Stimulated activated naive B cell treated with anti-CD40 and anti-IgM and Interleukin-4, amounts not matched to agents 10 μg/mL and 1 μg/mL and 100 μg/mL, for 72 hours (primary cell): ENCODE data around the gene EXOC7.

Experiments used
- ATAC-seq, 2 donors: fragments of 150-1000 bp; cut with Tn5 transposase; replicated peaks; 2 replicates each; pipeline ENCODE4 v1.10.0; 2021; ENCODE audit warnings: moderate library complexity in 1 of 2
- DNase-seq: peaks from one replicate; pipeline ENCODE4 v3.0.0; 2021
- H3K27ac Mint-ChIP-seq: one replicate; pipeline ENCODE4 v1.8.0; 2022; ENCODE audit warnings: mild to moderate bottlenecking, mixed read lengths
- H3K27me3 Mint-ChIP-seq, 2 donors: one replicate each; pipeline ENCODE4 v1.8.0; 2022; ENCODE audit warnings: mixed read lengths in 2 of 2
- H3K36me3 Mint-ChIP-seq, 2 donors: one replicate each; pipeline ENCODE4 v1.8.0; 2022; ENCODE audit warnings: mixed read lengths in 2 of 2, mild to moderate bottlenecking in 1 of 2
- H3K4me1 Mint-ChIP-seq, 2 donors: one replicate each; pipeline ENCODE4 v1.8.0; 2022; ENCODE audit warnings: mixed read lengths in 2 of 2, mild to moderate bottlenecking in 1 of 2
- H3K4me3 Mint-ChIP-seq, 2 donors: one replicate each; pipeline ENCODE4 v1.8.0; 2022; ENCODE audit warnings: mild to moderate bottlenecking in 2 of 2, mixed read lengths in 2 of 2, moderate library complexity in 1 of 2
- H3K9me3 Mint-ChIP-seq, 2 donors: one replicate each; pipeline ENCODE4 v1.8.0; 2022; ENCODE audit warnings: mixed read lengths in 2 of 2, mild to moderate bottlenecking in 1 of 2

Gene EXOC7

DNA sequence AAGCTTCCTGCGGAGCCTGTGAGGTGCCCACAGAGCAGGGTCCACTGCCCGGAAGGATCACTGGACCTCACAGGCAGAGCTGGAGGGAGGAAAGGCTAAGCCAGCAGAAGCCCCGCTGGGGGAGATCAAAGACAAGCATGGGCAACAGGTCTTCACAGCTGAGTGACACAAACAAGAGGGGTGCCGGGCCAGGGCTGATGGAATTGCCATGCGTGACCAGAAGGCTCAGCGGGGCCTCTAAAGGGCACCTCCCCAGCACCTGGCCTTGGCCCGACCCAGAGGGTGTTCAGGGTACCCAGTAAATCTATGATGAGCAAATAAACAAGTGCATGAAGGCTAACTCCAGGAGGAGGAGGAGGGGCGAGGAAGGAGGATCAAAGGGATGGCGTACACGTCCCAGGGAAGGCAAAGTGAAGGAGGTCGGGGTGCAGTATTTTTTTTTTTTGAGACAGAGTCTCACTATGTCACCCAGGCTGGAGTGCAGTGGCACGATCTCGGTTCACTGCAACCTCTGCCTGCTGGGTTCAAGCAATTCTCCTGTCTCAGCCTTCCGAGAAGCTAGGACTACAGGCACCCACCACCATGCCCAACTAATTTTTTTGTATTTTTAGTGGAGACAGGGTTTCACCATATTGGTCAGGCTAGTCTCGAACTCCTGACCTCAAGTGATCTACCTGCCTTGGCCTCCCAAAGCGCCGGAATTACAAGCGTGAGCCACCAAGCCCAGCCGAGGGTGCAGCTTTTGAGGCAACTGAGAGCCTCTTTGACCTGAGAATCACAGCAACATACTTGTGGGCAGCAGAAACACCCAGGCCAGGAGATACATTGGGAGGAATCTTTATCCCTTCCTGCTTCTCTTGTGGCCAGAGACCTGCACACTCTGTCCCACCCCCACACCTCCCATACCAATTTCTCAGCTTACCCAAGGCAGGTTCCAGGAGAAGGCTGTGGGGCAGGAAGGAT is 16.1 kb upstream of the EXOC7 start:
- ATAC-seq (no peak), DNase-seq (no peak)
- no peaks in the 10 kb centered on the region for H3K27me3 Mint-ChIP-seq
- H3K27ac Mint-ChIP-seq = no peak overlapping the region
- peaks cover 26 to 37% of the 10 kb centered on the region in 2 donors for H3K4me1 Mint-ChIP-seq
- H3K36me3 Mint-ChIP-seq = peaks cover 0 to 4% of the 10 kb centered on the region in 2 donors
- peaks cover 0 to 4% of the 10 kb centered on the region in 2 donors for H3K9me3 Mint-ChIP-seq
- no peak overlapping the region for H3K4me3 Mint-ChIP-seq

DNA sequence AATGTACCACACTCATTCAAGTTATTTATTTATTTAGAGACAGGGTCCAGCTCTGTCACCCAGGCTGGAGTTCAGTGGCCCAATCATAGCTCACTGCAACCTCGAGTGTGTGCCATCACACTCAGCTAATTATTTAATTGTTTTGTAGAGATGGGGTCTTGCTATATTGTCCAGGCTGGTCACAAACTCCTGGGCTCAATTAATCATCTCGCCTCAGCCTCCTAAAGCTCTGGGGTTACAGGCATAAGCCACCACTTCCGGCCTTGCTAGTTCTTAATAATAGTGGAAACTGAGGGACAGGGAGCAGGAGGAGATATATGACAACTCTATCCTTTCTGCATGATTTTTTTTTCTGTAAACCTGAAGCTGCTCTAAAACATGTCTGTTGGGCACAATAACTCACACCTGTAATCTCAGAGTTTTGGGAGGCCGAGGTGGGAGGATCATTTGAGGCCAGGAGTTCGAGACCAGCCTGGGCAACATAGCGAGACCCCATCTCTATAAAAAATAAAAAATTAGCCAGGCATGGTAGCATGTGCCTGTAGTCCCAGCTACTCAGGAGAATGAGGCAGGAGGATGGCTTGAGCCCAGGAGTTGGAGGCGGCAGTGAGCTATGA is 11.7 kb upstream of the EXOC7 start:
- H3K27ac Mint-ChIP-seq = no peak overlapping the region
- DNase-seq = no peak
- H3K4me3 Mint-ChIP-seq = no peak overlapping the region
- H3K36me3 Mint-ChIP-seq = peaks cover 4 to 6% of the 10 kb centered on the region in 2 donors
- peaks cover 5% of the 10 kb centered on the region in 2 donors for H3K27me3 Mint-ChIP-seq
- ATAC-seq = no peak
- peaks cover 4 to 7% of the 10 kb centered on the region in 2 donors for H3K4me1 Mint-ChIP-seq
- H3K9me3 Mint-ChIP-seq = peaks cover 4 to 5% of the 10 kb centered on the region in 2 donors

GRCh38 chr17:76111956-76112355 is 8.4 kb upstream of the EXOC7 start:
- Mint-ChIP-seq H3K36me3 (peaks cover 4 to 6% of the 10 kb centered on the region in 2 donors), H3K9me3 (peaks cover 4 to 5% of the 10 kb centered on the region in 2 donors), H3K4me1 (no peaks in the 10 kb centered on the region), H3K27me3 (peaks cover 5% of the 10 kb centered on the region in 2 donors), H3K27ac (no peak overlapping the region), H3K4me3 (no peak overlapping the region)
- ATAC-seq (no peak), DNase-seq (no peak)

GRCh38 chr17:76107509-76107908 is 3.9 kb upstream of the EXOC7 start:
- no peak for ATAC-seq
- H3K4me3 Mint-ChIP-seq = no peak overlapping the region
- H3K36me3 Mint-ChIP-seq = peaks cover 0 to 1% of the 10 kb centered on the region in 2 donors
- no peaks in the 10 kb centered on the region for H3K27me3 Mint-ChIP-seq
- H3K9me3 Mint-ChIP-seq = no peaks in the 10 kb centered on the region
- peaks cover 6 to 7% of the 10 kb centered on the region in 2 donors for H3K4me1 Mint-ChIP-seq
- H3K27ac Mint-ChIP-seq = no peak overlapping the region
- DNase-seq = no peak

DNA sequence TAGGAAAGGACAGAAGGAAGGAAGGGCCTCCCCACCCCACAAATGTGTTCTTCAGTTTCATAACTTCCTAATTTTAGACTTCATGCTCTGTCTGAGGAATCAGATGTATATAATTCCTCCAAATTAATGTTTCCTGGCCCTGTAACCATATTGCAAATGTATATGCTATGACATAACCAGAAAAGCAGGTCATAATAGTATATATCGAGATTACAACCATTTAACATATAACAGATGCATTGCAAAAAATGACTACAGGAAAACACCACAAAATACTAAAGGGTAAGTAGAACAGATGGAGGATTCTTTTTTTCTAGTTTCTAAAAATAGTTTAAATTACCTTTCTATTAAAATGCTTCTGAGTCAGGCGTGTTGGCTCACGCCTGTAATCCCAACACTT is 3.1 kb upstream of the EXOC7 start:
- H3K4me3 Mint-ChIP-seq = no peak overlapping the region
- no peak overlapping the region for H3K27ac Mint-ChIP-seq
- no peaks in the 10 kb centered on the region for H3K27me3 Mint-ChIP-seq
- ATAC-seq (no peak), DNase-seq (no peak)
- peaks cover 9 to 10% of the 10 kb centered on the region in 2 donors for H3K4me1 Mint-ChIP-seq
- peaks cover 2 to 3% of the 10 kb centered on the region in 2 donors for H3K36me3 Mint-ChIP-seq
- H3K9me3 Mint-ChIP-seq = no peaks in the 10 kb centered on the region

GRCh38 chr17:76104896-76105231 is 1.3 kb upstream of the EXOC7 start:
- H3K9me3 Mint-ChIP-seq = no peaks in the 10 kb centered on the region
- peak overlapping the region; percentile 93 to 99 for H3K4me3 Mint-ChIP-seq
- no peaks in the 10 kb centered on the region for H3K27me3 Mint-ChIP-seq
- H3K27ac Mint-ChIP-seq = peak overlapping the region; percentile 73
- peaks cover 12 to 18% of the 10 kb centered on the region in 2 donors for H3K4me1 Mint-ChIP-seq
- no peak for ATAC-seq
- no peak for DNase-seq
- H3K36me3 Mint-ChIP-seq = peaks cover 11 to 14% of the 10 kb centered on the region in 2 donors

DNA sequence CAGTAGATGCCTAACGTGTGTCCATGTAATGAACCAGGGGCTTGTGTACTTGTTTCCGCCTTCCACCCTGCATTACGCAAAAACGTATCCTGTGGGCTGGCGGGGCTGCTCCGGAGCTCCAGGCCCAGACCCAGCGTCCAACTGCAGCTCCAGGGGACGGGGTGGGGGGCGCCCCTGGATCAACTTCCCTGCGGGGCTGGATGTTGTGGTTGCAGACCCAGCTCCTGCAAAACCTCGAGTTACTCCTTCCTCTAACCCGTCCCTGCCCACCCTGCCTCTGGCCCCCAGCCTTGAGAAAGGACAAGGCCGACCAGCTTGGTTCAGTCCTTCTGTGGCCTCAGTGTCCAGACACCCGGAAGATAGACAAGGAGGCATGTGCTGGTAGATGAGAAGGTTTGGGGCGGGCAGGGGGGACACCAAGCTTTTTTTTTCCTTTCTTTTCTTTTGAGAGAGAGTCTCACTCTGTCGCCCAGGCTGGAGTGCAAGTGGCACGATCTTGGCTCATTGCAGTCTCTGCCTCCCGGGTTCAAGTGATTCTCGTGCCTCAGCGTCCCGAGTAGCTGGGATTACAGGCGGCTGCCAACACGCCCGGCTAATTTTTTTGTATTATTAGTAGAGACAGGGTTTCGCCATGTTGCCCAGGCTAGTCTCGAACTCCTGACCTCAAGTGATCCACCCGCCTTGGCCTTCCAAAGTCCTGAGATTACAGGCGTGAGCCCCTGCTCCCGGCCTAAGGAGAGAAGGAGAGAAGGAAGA is 731 bp upstream of the EXOC7 start:
- DNase-seq (no peak), ATAC-seq (no peak)
- peaks cover 12 to 18% of the 10 kb centered on the region in 2 donors for H3K4me1 Mint-ChIP-seq
- H3K9me3 Mint-ChIP-seq = no peaks in the 10 kb centered on the region
- H3K36me3 Mint-ChIP-seq = peaks cover 14 to 15% of the 10 kb centered on the region in 2 donors
- H3K4me3 Mint-ChIP-seq = peak overlapping the region; percentile 93 to 99
- no peaks in the 10 kb centered on the region for H3K27me3 Mint-ChIP-seq
- peak overlapping the region; percentile 73 for H3K27ac Mint-ChIP-seq

DNA sequence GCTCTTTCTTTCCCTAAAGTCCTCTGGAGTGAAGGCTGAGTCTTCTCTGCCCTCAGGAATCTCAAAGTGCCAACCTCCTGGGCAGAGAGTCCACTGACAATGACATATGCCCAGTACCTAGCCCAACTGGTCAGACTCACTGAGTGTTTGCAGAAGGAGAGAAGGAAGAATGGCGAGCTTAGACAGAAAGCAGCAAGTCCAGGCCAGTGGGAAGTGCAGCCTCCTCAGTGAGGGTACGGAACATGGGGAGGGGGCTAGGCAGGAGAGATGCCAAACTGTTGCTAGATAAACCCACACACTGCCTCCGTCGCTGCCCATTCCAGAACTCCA is 678 bp downstream of the EXOC7 start:
- H3K27ac Mint-ChIP-seq = peak overlapping the region; percentile 96
- peaks cover 12 to 18% of the 10 kb centered on the region in 2 donors for H3K4me1 Mint-ChIP-seq
- ATAC-seq (no peak), DNase-seq (no peak)
- peaks cover 19 to 21% of the 10 kb centered on the region in 2 donors for H3K36me3 Mint-ChIP-seq
- H3K27me3 Mint-ChIP-seq = no peaks in the 10 kb centered on the region
- H3K9me3 Mint-ChIP-seq = no peaks in the 10 kb centered on the region
- peak overlapping the region; percentile 93 to 99 for H3K4me3 Mint-ChIP-seq

- Mint-ChIP-seq H3K4me1 (peaks cover 10 to 18% of the 10 kb centered on the region in 2 donors), H3K27me3 (no peaks in the 10 kb centered on the region), H3K36me3 (peaks cover 34 to 55% of the 10 kb centered on the region in 2 donors), H3K9me3 (no peaks in the 10 kb centered on the region), H3K27ac (no peak overlapping the region), H3K4me3 (no peak overlapping the region)
- no peak for ATAC-seq
- DNase-seq = no peak
These were observed 5.8 kb downstream of the EXOC7 start for GRCh38 chr17:76097716-76098295.

GRCh38 chr17:76095943-76096342 is 7.6 kb downstream of the EXOC7 start:
- Mint-ChIP-seq H3K4me1 (peaks cover 3 to 5% of the 10 kb centered on the region in 2 donors), H3K36me3 (peaks cover 36 to 58% of the 10 kb centered on the region in 2 donors), H3K27ac (no peak overlapping the region), H3K9me3 (no peaks in the 10 kb centered on the region), H3K4me3 (no peak overlapping the region), H3K27me3 (no peaks in the 10 kb centered on the region)
- DNase-seq (no peak), ATAC-seq (no peak)

DNA sequence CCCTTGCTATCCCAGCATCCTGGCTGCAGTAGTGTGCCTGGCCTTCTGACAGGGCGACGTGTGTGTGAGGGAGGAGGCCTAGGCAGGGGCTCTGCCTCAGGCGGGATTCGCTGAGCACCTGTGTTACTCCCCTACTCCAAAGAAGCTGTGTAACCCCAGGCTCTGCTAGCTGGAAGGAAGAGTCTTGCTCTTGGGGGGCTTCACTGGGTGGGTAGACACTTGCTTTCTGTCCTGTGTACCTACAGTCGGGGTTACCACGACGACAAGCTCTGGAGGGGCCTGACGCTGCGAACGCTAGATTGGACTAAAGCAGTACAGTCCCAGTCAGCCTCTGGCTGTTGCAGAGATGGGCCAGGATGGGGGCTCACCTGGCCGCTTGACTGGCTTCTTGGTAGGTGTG is 9.5 kb downstream of the EXOC7 start:
- Mint-ChIP-seq H3K4me1 (peaks cover 3 to 4% of the 10 kb centered on the region in 2 donors), H3K9me3 (no peaks in the 10 kb centered on the region), H3K4me3 (no peak overlapping the region), H3K27me3 (no peaks in the 10 kb centered on the region), H3K27ac (no peak overlapping the region), H3K36me3 (peaks cover 41 to 67% of the 10 kb centered on the region in 2 donors)
- DNase-seq = no peak
- ATAC-seq = no peak

GRCh38 chr17:76092526-76093413 is 10.8 kb downstream of the EXOC7 start:
- peaks cover 3 to 4% of the 10 kb centered on the region in 2 donors for H3K4me1 Mint-ChIP-seq
- DNase-seq = no peak
- no peak overlapping the region for H3K27ac Mint-ChIP-seq
- no peaks in the 10 kb centered on the region for H3K27me3 Mint-ChIP-seq
- H3K36me3 Mint-ChIP-seq = peaks cover 46 to 68% of the 10 kb centered on the region in 2 donors
- no peaks in the 10 kb centered on the region for H3K9me3 Mint-ChIP-seq
- no peak overlapping the region for H3K4me3 Mint-ChIP-seq
- no peak for ATAC-seq

DNA sequence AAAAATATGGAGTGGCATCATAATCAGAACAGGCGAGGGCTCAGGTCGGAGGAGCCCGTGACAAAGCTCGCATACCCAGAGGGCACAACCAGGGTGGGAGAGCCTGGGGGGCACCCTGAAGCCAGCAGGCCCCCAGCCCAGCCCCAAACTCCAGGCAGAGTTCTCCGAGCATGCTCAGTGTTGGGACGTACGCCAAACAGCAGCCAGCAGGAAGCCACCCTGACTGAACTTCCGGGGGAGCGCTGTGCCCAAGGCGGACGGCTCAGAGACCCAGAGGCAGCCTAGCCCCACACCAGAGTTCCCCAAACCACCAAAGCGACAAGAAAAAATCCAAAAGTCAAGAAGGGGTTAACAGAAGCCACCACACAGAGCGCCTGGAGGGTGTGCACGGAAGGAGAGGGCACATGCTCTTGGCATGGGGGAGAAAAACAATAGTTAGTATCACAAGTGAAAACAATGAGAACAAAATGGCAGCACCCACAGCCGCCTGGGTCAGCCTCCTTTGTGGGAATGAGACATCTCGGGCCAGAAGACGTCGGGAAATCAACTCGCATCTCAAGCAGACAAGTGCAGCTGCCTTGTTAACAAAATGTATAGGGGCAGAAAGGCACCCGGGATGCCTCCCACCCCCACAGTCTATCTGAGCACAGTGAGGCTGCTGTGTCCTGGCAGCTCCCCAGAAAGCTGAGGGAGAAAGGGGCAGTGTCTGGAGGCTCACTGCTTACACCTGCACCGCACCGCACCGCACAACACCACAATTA is 11.9 kb downstream of the EXOC7 start:
- no peak for DNase-seq
- ATAC-seq = no peak
- Mint-ChIP-seq H3K4me3 (peak overlapping the region in 1 of 2 donors; percentile 60), H3K27ac (no peak overlapping the region), H3K27me3 (no peaks in the 10 kb centered on the region), H3K4me1 (peaks cover 3 to 4% of the 10 kb centered on the region in 2 donors), H3K9me3 (no peaks in the 10 kb centered on the region), H3K36me3 (peaks cover 53 to 63% of the 10 kb centered on the region in 2 donors)
